ENCODE measurements around the gene R3HCC1L.
"Not testable (repeated sequence)": the region's sequence is repeated elsewhere in the genome, so short reads cannot be mapped to it uniquely, and the experiment has no call there.

The R3HCC1L gene

GRCh38 chr10:98172495-98172894 lies 38.0 kb downstream of the R3HCC1L start:
- no peak for DNase-seq (ENCODE audit: low read depth)

- no peak for DNase-seq (ENCODE audit: low read depth)
These were observed 38.8 kb downstream of the R3HCC1L start for GRCh38 chr10:98173260-98173659.

GRCh38 chr10:98182351-98182915 lies 48.0 kb downstream of the R3HCC1L start:
- DNase-seq (ENCODE audit: low read depth) = not testable (repeated sequence)

- DNase-seq (ENCODE audit: low read depth) = no peak
These were observed 52.2 kb downstream of the R3HCC1L start for GRCh38 chr10:98186681-98187080.

GRCh38 chr10:98190773-98191172 lies 56.3 kb downstream of the R3HCC1L start:
- DNase-seq (ENCODE audit: low read depth) = not testable (repeated sequence)

GRCh38 chr10:98193037-98193436 lies 58.6 kb downstream of the R3HCC1L start:
- no peak for DNase-seq (ENCODE audit: low read depth)

GRCh38 chr10:98194633-98195032 lies 60.2 kb downstream of the R3HCC1L start:
- no peak for DNase-seq (ENCODE audit: low read depth)

- no peak for DNase-seq (ENCODE audit: low read depth)
These were observed 60.7 kb downstream of the R3HCC1L start for GRCh38 chr10:98195120-98195519.

GRCh38 chr10:98196985-98197384 lies 62.5 kb downstream of the R3HCC1L start:
- no peak for DNase-seq (ENCODE audit: low read depth)

- DNase-seq (ENCODE audit: low read depth) = no peak
These were observed 67.3 kb downstream of the R3HCC1L start for GRCh38 chr10:98201760-98202159.

GRCh38 chr10:98202378-98202777 lies 67.9 kb downstream of the R3HCC1L start:
- no peak for DNase-seq (ENCODE audit: low read depth)

GRCh38 chr10:98205351-98205750 lies 70.9 kb downstream of the R3HCC1L start:
- DNase-seq (ENCODE audit: low read depth) = no peak

GRCh38 chr10:98208925-98209324 lies 74.5 kb downstream of the R3HCC1L start:
- DNase-seq (ENCODE audit: low read depth) = no peak

GRCh38 chr10:98209441-98209840 lies 75.0 kb downstream of the R3HCC1L start:
- DNase-seq (ENCODE audit: low read depth) = no peak

GRCh38 chr10:98212196-98212595 lies 77.7 kb downstream of the R3HCC1L start:
- DNase-seq (ENCODE audit: low read depth) = no peak

GRCh38 chr10:98213740-98214139 lies 79.3 kb downstream of the R3HCC1L start:
- no peak for DNase-seq (ENCODE audit: low read depth)

GRCh38 chr10:98215373-98215772 lies 80.9 kb downstream of the R3HCC1L start:
- DNase-seq (ENCODE audit: low read depth) = no peak

- no peak for DNase-seq (ENCODE audit: low read depth)
These were observed 83.3 kb downstream of the R3HCC1L start for GRCh38 chr10:98217801-98218200.

- DNase-seq (ENCODE audit: low read depth) = no peak
These were observed 89.4 kb downstream of the R3HCC1L start for GRCh38 chr10:98223874-98224273.

- DNase-seq (ENCODE audit: low read depth) = no peak
These were observed 90.1 kb downstream of the R3HCC1L start for GRCh38 chr10:98224509-98224908.

- DNase-seq (ENCODE audit: low read depth) = no peak
These were observed 90.5 kb downstream of the R3HCC1L start for GRCh38 chr10:98224996-98225395.

GRCh38 chr10:98226508-98227144 lies 92.2 kb downstream of the R3HCC1L start:
- DNase-seq (ENCODE audit: low read depth) = no peak

GRCh38 chr10:98227713-98228112 lies 93.3 kb downstream of the R3HCC1L start:
- not testable (repeated sequence) for DNase-seq (ENCODE audit: low read depth)

- DNase-seq (ENCODE audit: low read depth) = not testable (repeated sequence)
These were observed 93.8 kb downstream of the R3HCC1L start for GRCh38 chr10:98228266-98228665.
